ENCODE results near the gene RXFP3. TPM values are rescaled to one million over a fixed set of nuclear protein-coding genes. Genes with fewer than 3 reads are reported as not detected.

Gene RXFP3
- total RNA-seq, 1 donor from 2014 or later, result not detected

DNA sequence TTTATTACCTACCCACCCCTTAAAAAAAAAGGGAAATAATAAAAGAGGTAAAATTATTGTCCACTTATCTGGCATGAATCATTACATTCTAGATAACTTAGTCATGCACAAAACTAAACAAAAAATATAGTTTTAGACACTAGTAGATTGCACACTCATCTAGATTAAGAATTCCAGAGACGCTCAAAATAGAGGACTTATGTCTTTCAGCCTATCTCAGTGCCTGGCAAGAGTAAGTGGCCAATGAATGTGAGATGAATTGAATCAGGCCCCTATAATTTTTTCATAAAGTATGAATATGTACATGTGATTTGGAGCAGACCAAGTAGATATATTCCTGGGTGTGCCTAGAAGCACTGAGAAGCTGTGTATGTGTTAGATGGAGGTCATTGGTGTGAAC is 2.0 kb upstream of the RXFP3 start:
- Histone ChIP-seq H3K9ac (no peak overlapping the region), H3K27me3 (peaks cover 29% of the 10 kb centered on the region), H3K79me2 (ENCODE audit: low read depth) (no peaks in the 10 kb centered on the region), H3K4me1 (peaks cover 4% of the 10 kb centered on the region), H3K4me3 (no peak overlapping the region), H3F3A (ENCODE audit: low read depth) (no peaks in the 10 kb centered on the region), H3K27ac (no peak overlapping the region), H2AFZ (replicated peaks) (no peak overlapping the region), H3K9me3 (ENCODE audit: low read depth) (no peaks in the 10 kb centered on the region), H4K20me1 (ENCODE audit: low read depth) (peaks cover 10% of the 10 kb centered on the region), H3K36me3 (no peaks in the 10 kb centered on the region), H3K4me2 (no peak overlapping the region)
- Mint-ChIP-seq H3K9me3 (no peaks in the 10 kb centered on the region), H3K4me1 (peaks cover 8% of the 10 kb centered on the region), H3K27ac (no peak overlapping the region), H3K27me3 (ENCODE audit: insufficient read depth, low read depth) (peaks cover 9% of the 10 kb centered on the region), H3K36me3 (no peaks in the 10 kb centered on the region), H3K4me3 (no peak overlapping the region)
- TF ChIP-seq EZH2phosphoT487 (IDR thresholded peaks at IDR 0.05) (no peak), EZH2 (IDR thresholded peaks at IDR 0.05) (no peak)
- TF ChIP-seq, protein P1, sequence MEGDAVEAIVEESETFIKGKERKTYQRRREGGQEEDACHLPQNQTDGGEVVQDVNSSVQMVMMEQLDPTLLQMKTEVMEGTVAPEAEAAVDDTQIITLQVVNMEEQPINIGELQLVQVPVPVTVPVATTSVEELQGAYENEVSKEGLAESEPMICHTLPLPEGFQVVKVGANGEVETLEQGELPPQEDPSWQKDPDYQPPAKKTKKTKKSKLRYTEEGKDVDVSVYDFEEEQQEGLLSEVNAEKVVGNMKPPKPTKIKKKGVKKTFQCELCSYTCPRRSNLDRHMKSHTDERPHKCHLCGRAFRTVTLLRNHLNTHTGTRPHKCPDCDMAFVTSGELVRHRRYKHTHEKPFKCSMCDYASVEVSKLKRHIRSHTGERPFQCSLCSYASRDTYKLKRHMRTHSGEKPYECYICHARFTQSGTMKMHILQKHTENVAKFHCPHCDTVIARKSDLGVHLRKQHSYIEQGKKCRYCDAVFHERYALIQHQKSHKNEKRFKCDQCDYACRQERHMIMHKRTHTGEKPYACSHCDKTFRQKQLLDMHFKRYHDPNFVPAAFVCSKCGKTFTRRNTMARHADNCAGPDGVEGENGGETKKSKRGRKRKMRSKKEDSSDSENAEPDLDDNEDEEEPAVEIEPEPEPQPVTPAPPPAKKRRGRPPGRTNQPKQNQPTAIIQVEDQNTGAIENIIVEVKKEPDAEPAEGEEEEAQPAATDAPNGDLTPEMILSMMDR (IDR thresholded peaks at IDR 0.05), result no peak
- no peak for DNase-seq (ENCODE audit: low spot score)

DNA sequence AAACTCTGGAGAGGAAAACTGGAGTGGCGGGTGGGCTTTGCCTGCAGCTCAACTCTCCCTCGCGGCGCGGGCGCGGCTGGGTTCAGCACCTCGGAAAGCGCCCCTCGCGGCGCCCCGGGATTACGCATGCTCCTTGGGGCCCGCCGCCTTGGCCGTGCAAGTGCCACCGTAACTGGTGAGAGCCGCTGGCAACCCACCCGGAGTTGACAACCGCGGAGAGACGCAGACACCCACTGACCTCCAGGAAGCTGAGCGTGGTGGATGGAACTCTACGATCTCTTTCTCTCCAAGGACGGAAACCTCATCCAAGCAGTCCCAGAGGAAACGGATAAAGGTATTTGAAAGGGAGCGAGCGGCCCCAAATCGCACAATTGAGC is 194 bp upstream of the RXFP3 start:
- Mint-ChIP-seq H3K9me3 (no peaks in the 10 kb centered on the region), H3K27me3 (ENCODE audit: insufficient read depth, low read depth) (peaks cover 9% of the 10 kb centered on the region), H3K4me3 (peak overlapping the region; percentile 84), H3K4me1 (peaks cover 8% of the 10 kb centered on the region), H3K36me3 (no peaks in the 10 kb centered on the region), H3K27ac (no peak overlapping the region)
- peak; percentile 91 for DNase-seq (ENCODE audit: low spot score)
- Histone ChIP-seq H3K27ac (no peak overlapping the region), H3K4me3 (peak overlapping the region; percentile 56), H3K9me3 (ENCODE audit: low read depth) (no peaks in the 10 kb centered on the region), H4K20me1 (ENCODE audit: low read depth) (peaks cover 10% of the 10 kb centered on the region), H3K4me1 (no peaks in the 10 kb centered on the region), H3K9ac (no peak overlapping the region), H2AFZ (replicated peaks) (peak overlapping the region; percentile 59), H3K79me2 (ENCODE audit: low read depth) (no peaks in the 10 kb centered on the region), H3F3A (ENCODE audit: low read depth) (no peaks in the 10 kb centered on the region), H3K36me3 (no peaks in the 10 kb centered on the region), H3K27me3 (peaks cover 29% of the 10 kb centered on the region), H3K4me2 (peak overlapping the region; percentile 89)
- TF ChIP-seq, protein P1 (IDR thresholded peaks at IDR 0.05), result peak; percentile 38
- TF ChIP-seq EZH2 (IDR thresholded peaks at IDR 0.05), result no peak

DNA sequence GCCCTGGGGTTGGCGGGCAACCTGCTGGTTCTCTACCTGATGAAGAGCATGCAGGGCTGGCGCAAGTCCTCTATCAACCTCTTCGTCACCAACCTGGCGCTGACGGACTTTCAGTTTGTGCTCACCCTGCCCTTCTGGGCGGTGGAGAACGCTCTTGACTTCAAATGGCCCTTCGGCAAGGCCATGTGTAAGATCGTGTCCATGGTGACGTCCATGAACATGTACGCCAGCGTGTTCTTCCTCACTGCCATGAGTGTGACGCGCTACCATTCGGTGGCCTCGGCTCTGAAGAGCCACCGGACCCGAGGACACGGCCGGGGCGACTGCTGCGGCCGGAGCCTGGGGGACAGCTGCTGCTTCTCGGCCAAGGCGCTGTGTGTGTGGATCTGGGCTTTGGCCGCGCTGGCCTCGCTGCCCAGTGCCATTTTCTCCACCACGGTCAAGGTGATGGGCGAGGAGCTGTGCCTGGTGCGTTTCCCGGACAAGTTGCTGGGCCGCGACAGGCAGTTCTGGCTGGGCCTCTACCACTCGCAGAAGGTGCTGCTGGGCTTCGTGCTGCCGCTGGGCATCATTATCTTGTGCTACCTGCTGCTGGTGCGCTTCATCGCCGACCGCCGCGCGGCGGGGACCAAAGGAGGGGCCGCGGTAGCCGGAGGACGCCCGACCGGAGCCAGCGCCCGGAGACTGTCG is 976 bp downstream of the RXFP3 start:
- peaks cover 10% of the 10 kb centered on the region for H4K20me1 ChIP-seq (ENCODE audit: low read depth)
- no peak overlapping the region for H2AFZ ChIP-seq (replicated peaks)
- no peaks in the 10 kb centered on the region for H3K36me3 ChIP-seq
- H3K79me2 ChIP-seq (ENCODE audit: low read depth), result no peaks in the 10 kb centered on the region
- no peak for TF ChIP-seq EZH2phosphoT487 (IDR thresholded peaks at IDR 0.05)
- no peak for TF ChIP-seq EZH2 (IDR thresholded peaks at IDR 0.05)
- TF ChIP-seq, protein P1 (IDR thresholded peaks at IDR 0.05), result no peak
- H3K4me1 ChIP-seq, result no peaks in the 10 kb centered on the region
- H3K4me1 Mint-ChIP-seq, result peaks cover 8% of the 10 kb centered on the region
- no peak overlapping the region for H3K9ac ChIP-seq
- H3F3A ChIP-seq (ENCODE audit: low read depth), result no peaks in the 10 kb centered on the region
- H3K4me3 Mint-ChIP-seq, result peak overlapping the region; percentile 60
- H3K9me3 Mint-ChIP-seq, result no peaks in the 10 kb centered on the region
- no peak for DNase-seq (ENCODE audit: low spot score)
- no peaks in the 10 kb centered on the region for H3K9me3 ChIP-seq (ENCODE audit: low read depth)
- H3K36me3 Mint-ChIP-seq, result no peaks in the 10 kb centered on the region
- H3K27me3 ChIP-seq, result peaks cover 29% of the 10 kb centered on the region
- H3K4me2 ChIP-seq, result no peak overlapping the region
- no peak overlapping the region for H3K27ac ChIP-seq
- H3K27me3 Mint-ChIP-seq (ENCODE audit: insufficient read depth, low read depth), result peaks cover 5% of the 10 kb centered on the region
- H3K4me3 ChIP-seq, result no peak overlapping the region
- H3K27ac Mint-ChIP-seq, result no peak overlapping the region
